OCI-LY1 (cell line): ENCODE data around the gene ANKRD11.

ENCODE experiments used
- CTCF ChIP-seq: fragments of 200-600 bp; sonication (generic), shearing (Covaris generic); IDR thresholded peaks from 2 replicates; pipeline ENCODE4 v1.5.1; 2017; ENCODE audit warnings: mild to moderate bottlenecking, antibody characterized with exemption, low read length, moderate library complexity, mixed read lengths
- EZH2 ChIP-seq: fragments of 200-600 bp; sonication (generic), shearing (Covaris generic); IDR thresholded peaks from 2 replicates; pipeline ENCODE4 v1.8.0; 2017; ENCODE audit warnings: borderline replicate concordance, mixed run types, mild to moderate bottlenecking, antibody characterized with exemption, low read length, moderate library complexity, mixed read lengths

- no peak for TF ChIP-seq CTCF
- no peak for TF ChIP-seq EZH2
Measured at GRCh38 chr16:89442990-89443726, 47.2 kb downstream of the ANKRD11 start.
